ENCODE results near the gene UROS. TPM values are rescaled to one million over a fixed set of nuclear protein-coding genes. Genes with fewer than 3 reads are reported as not detected.

Gene UROS
- total and polyA plus RNA-seq, 2 of the 4 experiments (the other 2 are of a cell fraction): 48.7 to 56.5 TPM

DNA sequence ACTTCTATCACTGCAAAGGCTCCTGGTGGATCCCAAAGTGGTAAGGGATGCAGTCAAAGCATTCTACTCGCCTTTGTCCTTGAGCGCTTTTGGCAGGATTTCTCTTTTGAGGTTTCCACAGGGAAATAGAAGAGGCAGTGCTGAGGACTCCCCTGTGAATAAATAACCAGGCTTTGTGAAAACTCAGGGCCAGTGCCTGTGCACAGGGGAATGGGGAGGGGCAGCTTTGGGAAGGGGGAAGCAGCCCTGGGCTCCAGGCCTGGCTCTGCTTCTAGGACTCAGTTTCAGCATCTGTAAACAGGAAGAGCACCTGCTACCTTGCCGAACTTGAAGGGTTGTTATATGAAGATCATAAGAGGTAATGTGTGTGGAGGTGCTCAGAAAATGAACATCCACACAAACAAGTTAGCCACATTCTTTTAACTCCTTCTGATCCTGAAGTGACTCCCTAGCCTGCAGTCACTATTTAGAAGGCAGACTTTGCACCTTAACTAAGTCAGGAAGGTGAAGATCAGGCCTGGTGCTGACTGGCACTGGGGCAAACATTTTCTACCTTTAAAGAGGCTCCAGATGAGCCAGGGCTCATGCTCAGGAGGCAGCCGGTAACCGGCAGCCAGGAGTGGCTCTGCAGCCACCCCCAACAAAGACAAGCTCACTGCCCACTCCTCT is 24.9 kb downstream of the UROS start:
- Histone ChIP-seq H3K4me2 (ENCODE audit: low read depth, low read length) (no peak overlapping the region), H3K18ac (ENCODE audit: low read depth, low read length) (no peak overlapping the region), H3K4me3 (ENCODE audit: insufficient read depth, low read depth, low read length) (no peak overlapping the region), H2BK5ac (ENCODE audit: low read depth, low read length, poor library complexity, severe bottlenecking) (no peak overlapping the region), H3K23ac (ENCODE audit: low read depth, low read length) (no peak overlapping the region), H3K27me3 (ENCODE audit: control insufficient read depth, insufficient read depth, low read length) (no peaks in the 10 kb centered on the region), H4K20me1 (ENCODE audit: insufficient read depth, low read length) (no peaks in the 10 kb centered on the region), H3K56ac (ENCODE audit: extremely low read depth, insufficient read depth, low read length) (no peak overlapping the region), H2BK120ac (ENCODE audit: low read depth, low read length) (no peak overlapping the region), H4K8ac (ENCODE audit: low read depth in 2 of 2, low read length in 2 of 2) (no peak overlapping the region), H2AK9ac (replicated peaks; ENCODE audit: low read depth, low read length, poor library complexity) (no peak overlapping the region), H3K9ac (ENCODE audit: low read depth, low read length) (no peak overlapping the region), H3K9me3 (ENCODE audit: control insufficient read depth, insufficient read depth, low read length) (no peaks in the 10 kb centered on the region), H2BK15ac (ENCODE audit: low read depth, low read length) (no peak overlapping the region), H3K79me1 (ENCODE audit: low read depth in 1 of 2, low read length in 2 of 2) (no peaks in the 10 kb centered on the region), H3K14ac (replicated peaks; ENCODE audit: low read depth, low read length) (no peak overlapping the region), H2BK20ac (ENCODE audit: low read depth, low read length) (no peak overlapping the region), H2AFZ (replicated peaks; ENCODE audit: low read length, poor library complexity) (no peak overlapping the region), H3K27ac (ENCODE audit: insufficient read depth, low read length) (no peak overlapping the region), H2AK5ac (ENCODE audit: low read depth, low read length) (no peak overlapping the region), H3K36me3 (ENCODE audit: control insufficient read depth, insufficient read depth, low read length) (peaks cover 27% of the 10 kb centered on the region), H3K4me1 (ENCODE audit: control insufficient read depth, insufficient read depth, low read length) (no peaks in the 10 kb centered on the region), H3K9me1 (ENCODE audit: insufficient read depth, low read length) (peaks cover 3% of the 10 kb centered on the region), H4K5ac (ENCODE audit: low read depth, low read length) (no peak overlapping the region), H4K91ac (ENCODE audit: insufficient read depth, low read depth, low read length) (no peak overlapping the region), H3K4ac (ENCODE audit: low read depth, low read length) (no peak overlapping the region)
- dilution Hi-C loops (cut with HindIII; ENCODE audit: low sequenced_read_pairs, unreplicated experiment): no loop called here
- TF ChIP-seq RAD21 (IDR thresholded peaks at IDR 0.05; ENCODE audit: low read length) (no peak), RFX5 (IDR thresholded peaks at IDR 0.05; ENCODE audit: low read depth, low read length) (no peak), POLR2A (IDR thresholded peaks at IDR 0.05; ENCODE audit: low read depth, low read length) (no peak), NFE2L2 (IDR thresholded peaks at IDR 0.05; ENCODE audit: low read depth, low read length) (no peak), BHLHE40 (IDR thresholded peaks at IDR 0.05; ENCODE audit: low read depth, low read length) (no peak)
- TF ChIP-seq, protein P1, sequence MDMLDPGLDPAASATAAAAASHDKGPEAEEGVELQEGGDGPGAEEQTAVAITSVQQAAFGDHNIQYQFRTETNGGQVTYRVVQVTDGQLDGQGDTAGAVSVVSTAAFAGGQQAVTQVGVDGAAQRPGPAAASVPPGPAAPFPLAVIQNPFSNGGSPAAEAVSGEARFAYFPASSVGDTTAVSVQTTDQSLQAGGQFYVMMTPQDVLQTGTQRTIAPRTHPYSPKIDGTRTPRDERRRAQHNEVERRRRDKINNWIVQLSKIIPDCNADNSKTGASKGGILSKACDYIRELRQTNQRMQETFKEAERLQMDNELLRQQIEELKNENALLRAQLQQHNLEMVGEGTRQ (IDR thresholded peaks at IDR 0.05; ENCODE audit: low read depth, low read length): no peak
- TF ChIP-seq, protein P2, sequence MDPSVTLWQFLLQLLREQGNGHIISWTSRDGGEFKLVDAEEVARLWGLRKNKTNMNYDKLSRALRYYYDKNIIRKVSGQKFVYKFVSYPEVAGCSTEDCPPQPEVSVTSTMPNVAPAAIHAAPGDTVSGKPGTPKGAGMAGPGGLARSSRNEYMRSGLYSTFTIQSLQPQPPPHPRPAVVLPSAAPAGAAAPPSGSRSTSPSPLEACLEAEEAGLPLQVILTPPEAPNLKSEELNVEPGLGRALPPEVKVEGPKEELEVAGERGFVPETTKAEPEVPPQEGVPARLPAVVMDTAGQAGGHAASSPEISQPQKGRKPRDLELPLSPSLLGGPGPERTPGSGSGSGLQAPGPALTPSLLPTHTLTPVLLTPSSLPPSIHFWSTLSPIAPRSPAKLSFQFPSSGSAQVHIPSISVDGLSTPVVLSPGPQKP (IDR thresholded peaks at IDR 0.05; ENCODE audit: borderline replicate concordance, low read depth, low read length): no peak
- ChIA-PET POLR2A (ENCODE audit: unreplicated experiment) (no interaction called here), CTCF (no interaction called here)
- DNase-seq (no peak), ATAC-seq (ENCODE audit: low read depth) (no peak)
- no TSS peak for BruUV-seq (replicated peaks)
- in situ Hi-C loops (cut with MboI; ENCODE audit: low sequenced_read_pairs): no loop called here
- intact Hi-C loops (cut with micrococcal nuclease): no loop called here
- 72% methylated on average over 4 of the region's 5 CpGs; no CpG with 5 or more reads in 1 of the 2 experiments for WGBS, 2 experiments (ENCODE audit: extremely low coverage in 2 of 2, insufficient read length in 1 of 2)

All from IMR-90 (cell line).